HS-27A (cell line): ENCODE data around the gene EEFSEC.

Experiments
- DNase-seq: peaks from one replicate; pipeline ENCODE4 v3.0.0-alpha.2; 2012; ENCODE audit warnings: low read depth, missing footprints

EEFSEC gene

GRCh38 chr3:128394033-128394432 lies 240.8 kb downstream of the EEFSEC start:
- DNase-seq: no peak

- no peak for DNase-seq
Measured at GRCh38 chr3:128395046-128395445, 241.8 kb downstream of the EEFSEC start.

GRCh38 chr3:128395500-128396162 lies 242.3 kb downstream of the EEFSEC start:
- DNase-seq: no peak

GRCh38 chr3:128397484-128397883 lies 244.2 kb downstream of the EEFSEC start:
- no peak for DNase-seq

- DNase-seq: no peak
Measured at GRCh38 chr3:128398586-128398985, 245.3 kb downstream of the EEFSEC start.

GRCh38 chr3:128399221-128399915 lies 246.1 kb downstream of the EEFSEC start:
- DNase-seq: no peak

GRCh38 chr3:128400671-128401070 lies 247.4 kb downstream of the EEFSEC start:
- DNase-seq: no peak

- DNase-seq: no peak
Measured at GRCh38 chr3:128402319-128402718, 249.0 kb downstream of the EEFSEC start.

GRCh38 chr3:128402998-128403397 lies 249.7 kb downstream of the EEFSEC start:
- DNase-seq: no peak

- no peak for DNase-seq
Measured at GRCh38 chr3:128404276-128405068, 251.2 kb downstream of the EEFSEC start.

GRCh38 chr3:128405554-128406277 lies 252.4 kb downstream of the EEFSEC start:
- DNase-seq: no peak

- DNase-seq: no peak
Measured at GRCh38 chr3:128407247-128407646, 254.0 kb downstream of the EEFSEC start.

GRCh38 chr3:128408012-128408692 lies 254.9 kb downstream of the EEFSEC start:
- DNase-seq: no peak

- DNase-seq: no peak
Measured at GRCh38 chr3:128408693-128409623, 255.7 kb downstream of the EEFSEC start.

- no peak for DNase-seq
Measured at GRCh38 chr3:128409624-128410581, 256.6 kb downstream of the EEFSEC start.

GRCh38 chr3:128410669-128411573 lies 257.6 kb downstream of the EEFSEC start:
- DNase-seq: no peak

- no peak for DNase-seq
Measured at GRCh38 chr3:128411574-128412064, 258.3 kb downstream of the EEFSEC start.
